NCI-H2227 (cell line): ENCODE results near the gene HMGCL.
"Not testable (repeated sequence)": the region's sequence is repeated elsewhere in the genome, so short reads cannot be mapped to it uniquely, and the experiment has no call there.

Source experiments
- DNase-seq: peaks from one replicate; lab custom pipeline; 2025; ENCODE audit not compliant: unreplicated experiment; lab: John Stamatoyannopoulos, UW

Gene HMGCL

GRCh38 chr1:23827717-23828116 is 2.5 kb upstream of the HMGCL start:
- DNase-seq, result no peak

DNA sequence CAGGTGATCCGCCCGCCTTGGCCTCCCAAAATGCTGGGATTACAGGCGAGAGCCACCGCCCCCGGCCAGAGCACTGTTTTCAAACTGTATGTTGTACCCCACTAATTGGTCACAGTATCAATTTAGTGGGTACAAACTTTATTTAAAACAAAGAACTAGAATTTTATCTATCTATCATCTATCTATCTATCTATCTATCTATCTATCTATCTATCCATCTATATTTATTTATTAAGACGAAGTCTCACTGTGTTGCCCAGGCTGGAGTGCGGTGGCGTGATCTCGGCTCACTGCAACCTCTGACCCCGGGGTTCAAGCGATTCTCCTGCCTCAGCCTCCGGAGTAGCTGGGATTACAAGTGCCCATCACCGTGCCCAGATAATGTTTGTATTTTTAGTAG is 1.4 kb upstream of the HMGCL start:
- DNase-seq, result not testable (repeated sequence)

DNA sequence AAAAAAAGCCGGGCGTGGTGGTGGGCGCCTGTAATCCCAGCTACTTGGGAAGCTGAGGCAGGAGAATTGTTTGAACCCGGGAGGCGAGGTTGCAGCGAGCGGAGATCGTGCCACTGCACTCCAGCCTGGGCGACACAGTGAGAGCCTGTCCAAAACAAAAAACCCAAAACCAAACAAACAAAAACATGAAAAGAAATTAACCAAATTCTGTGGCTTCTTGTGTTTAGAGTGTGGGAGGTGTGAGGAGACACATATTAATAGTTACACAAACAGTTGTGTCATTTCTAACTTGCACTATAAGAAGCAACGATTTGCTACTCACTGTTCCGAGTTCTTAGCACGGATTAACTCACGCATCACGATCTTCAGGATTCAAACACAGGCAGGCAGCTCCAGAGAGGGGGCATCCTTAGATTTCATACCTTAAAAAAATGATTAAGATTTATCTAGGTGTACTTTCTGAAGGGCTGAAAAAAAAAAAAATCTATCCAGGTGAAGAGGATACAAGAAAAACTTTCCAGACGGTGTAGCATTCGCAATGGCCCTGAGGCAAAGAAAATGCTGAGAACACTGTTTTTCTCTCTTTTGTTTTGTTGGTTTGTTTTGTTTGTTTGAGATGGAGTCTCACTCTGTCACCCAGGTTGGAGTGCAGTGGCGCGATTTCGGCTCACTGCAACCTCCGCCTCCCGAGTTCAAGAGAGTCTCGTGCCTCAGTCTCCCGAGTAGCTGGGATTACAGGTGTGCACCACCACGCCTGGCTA is 713 bp upstream of the HMGCL start:
- DNase-seq, result no peak

DNA sequence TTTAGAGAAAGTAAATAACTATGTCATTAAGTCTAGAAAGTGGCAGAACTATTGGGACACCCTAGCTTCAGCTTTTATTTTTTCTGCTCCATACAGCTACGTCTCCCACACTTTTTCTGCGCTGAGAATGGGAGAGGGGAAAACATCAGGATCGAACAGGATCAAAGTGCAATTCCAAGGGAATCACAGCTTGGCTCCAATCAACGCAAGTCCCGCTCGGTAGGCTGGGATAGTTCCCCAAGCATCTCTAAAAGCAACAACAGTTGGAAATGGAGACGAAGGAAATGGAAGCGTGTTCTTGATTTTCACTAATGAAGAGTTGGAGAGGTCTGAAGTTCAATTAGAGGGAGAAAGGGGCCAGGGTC is 536 bp downstream of the HMGCL start:
- no peak for DNase-seq

DNA sequence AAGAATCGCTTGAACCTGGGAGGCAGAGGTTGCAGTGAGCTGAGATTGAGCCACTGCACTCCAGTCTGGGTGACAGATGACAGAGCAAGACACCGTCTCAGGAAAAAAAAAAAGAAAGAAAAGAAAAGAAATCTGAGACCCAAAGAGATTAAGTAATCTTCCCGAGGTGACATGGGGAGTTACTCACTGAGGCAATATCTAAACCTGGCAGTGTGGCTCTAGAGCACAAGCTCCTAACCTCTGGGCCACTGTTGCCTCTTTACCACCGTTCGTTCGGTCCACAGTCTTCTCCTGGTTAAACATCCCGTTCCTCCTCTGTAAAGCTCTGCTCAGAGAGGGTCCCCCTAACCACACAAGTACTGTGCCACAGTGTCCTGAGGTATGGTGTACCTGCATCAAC is 1.5 kb downstream of the HMGCL start:
- DNase-seq, result no peak

GRCh38 chr1:23817633-23818032 is 7.6 kb downstream of the HMGCL start:
- DNase-seq, result no peak

DNA sequence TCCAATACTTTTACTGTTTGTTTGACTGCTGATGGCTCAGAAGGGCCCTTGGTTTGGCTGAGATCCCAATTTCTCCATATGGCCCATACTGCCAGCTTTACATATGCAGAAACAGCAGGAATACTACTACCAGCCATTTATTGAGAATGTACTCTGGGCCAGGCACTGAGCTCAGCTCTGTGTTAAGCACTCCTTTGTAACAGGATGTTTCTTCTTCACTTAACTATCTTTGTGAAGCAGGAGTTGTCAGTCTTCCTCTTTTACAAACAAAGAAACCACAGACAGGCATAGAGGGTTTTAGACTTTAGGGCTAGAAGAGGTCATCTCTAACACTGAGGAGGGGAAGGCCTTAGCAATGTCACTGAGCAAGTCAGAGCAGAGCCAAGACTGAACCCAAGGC is 8.3 kb downstream of the HMGCL start:
- no peak for DNase-seq

DNA sequence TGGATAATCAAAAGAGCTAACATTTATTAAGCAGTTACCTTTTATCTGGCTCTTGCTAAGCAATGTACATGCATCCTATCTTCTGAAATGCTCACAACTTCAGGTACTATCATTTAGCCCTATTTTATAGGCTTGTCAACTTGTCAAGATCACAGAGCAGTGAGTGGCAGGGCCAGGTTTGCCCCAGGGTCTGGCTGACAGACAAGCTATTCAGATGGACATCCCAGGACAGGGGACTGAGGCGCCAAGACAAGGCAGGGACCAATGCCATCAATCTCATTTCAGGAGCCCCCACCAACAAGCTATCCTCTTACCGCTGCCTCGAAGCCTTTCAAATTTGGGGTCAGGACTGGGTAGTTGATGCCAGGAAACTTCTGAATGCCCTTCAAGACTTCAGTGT is 8.9 kb downstream of the HMGCL start:
- no peak for DNase-seq

DNA sequence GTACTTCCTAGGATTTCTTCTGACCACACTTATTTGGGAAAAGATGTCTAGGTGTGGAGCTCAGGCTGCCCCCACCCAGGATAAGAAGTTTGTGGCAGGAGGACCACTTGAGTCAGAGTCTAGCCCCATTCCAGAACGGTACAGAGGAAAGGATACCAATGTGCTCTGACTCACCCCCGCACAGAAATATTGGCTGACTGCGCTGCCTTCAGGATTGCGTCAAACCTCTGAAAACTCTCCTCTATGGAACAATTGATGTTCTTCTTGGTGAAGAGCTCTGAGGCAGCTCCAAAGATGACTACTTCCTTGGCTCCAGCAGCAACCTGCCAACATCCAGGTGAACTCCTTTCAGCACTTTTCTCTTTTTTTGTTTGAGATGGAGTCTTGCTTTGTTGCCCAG is 11.2 kb downstream of the HMGCL start:
- DNase-seq, result no peak

- DNase-seq, result peak; percentile 52
Observed at GRCh38 chr1:23810818-23811540, 14.2 kb downstream of the HMGCL start.

DNA sequence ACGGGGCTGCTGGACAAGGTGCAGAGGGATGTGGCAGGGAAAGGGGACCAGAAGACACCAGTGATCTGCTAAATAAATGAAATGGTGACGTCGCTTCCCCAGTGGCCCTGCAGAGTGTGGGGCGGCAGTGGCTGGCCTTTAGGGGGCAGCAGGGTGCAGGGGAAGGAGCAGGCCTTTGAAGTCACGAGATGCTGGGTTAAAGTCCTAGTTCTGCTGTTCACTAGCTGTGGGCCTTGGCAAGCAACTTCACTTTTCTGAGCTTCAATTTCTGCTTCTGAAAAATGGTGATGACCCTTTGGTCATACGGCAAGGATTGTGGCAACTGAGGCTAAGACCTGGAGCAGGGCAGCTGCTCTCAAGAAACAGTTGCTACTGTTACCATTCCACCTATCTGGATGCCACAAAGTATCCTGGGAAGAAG is 15.5 kb downstream of the HMGCL start:
- DNase-seq, result peak; percentile 72

- DNase-seq, result no peak
Observed at GRCh38 chr1:23807453-23807852, 17.8 kb downstream of the HMGCL start.

DNA sequence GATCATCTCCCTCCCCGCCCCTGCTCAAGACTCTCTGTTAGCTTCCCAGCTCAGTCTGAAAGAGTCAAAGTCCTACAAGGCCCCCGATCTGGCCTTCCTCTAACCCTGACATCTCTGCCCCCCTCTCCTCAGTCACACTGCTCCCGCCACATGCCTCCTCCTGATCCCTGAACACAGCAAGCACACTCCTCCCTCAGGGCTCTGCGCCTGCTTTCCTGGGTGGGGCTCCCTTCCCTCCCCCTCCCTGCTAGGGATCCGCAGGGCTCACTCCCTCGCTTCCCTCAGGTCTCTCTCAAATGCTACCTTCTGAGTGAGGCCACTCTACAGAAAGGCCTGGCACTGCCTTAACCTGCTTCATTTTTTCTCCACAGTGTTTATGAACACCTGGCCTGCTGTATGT is 18.9 kb downstream of the HMGCL start:
- no peak for DNase-seq

DNA sequence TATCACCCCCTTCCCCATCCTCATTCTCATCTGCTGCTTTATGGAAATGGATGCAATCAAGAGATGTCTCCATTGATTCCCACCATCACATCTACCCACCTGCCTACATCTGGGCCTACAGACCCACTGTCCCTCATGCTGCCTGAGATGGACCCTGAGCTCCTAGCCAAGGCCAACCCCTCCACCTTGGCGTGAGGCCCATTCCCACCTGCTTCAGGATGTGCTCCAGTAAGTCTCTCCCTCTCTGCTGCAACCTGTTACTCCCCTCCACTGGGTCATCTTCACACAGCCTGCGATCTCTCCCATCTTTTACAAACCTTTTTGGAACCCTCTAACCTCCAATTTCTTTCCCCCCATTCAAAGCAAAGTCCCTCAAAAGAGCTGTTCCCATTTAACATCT is 20.2 kb downstream of the HMGCL start:
- no peak for DNase-seq

GRCh38 chr1:23804183-23804835 is 20.9 kb downstream of the HMGCL start:
- DNase-seq, result no peak

DNA sequence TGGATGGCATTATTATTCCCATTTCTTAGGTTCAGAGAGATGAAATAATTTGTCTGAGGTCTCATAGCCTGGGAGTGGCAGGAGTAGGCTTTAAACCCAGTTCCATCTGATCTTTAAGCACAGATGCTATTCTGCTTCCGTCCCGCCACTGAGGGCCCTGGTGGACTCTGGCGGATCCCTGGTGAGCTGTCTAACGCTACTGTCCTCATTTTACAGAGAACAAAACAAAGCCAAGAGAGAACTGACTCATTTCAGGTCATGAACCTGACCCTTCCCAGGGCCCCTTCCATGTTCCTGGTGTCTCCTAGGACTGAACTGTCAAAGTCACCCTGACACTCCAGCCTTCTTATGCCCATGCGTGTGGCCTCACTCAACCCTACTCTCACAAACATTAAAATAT is 21.6 kb downstream of the HMGCL start:
- no peak for DNase-seq

GRCh38 chr1:23802809-23803342 is 22.4 kb downstream of the HMGCL start:
- DNase-seq, result not testable (repeated sequence)

- peak; percentile 28 for DNase-seq
Observed at GRCh38 chr1:23801876-23802275, 23.4 kb downstream of the HMGCL start.

DNA sequence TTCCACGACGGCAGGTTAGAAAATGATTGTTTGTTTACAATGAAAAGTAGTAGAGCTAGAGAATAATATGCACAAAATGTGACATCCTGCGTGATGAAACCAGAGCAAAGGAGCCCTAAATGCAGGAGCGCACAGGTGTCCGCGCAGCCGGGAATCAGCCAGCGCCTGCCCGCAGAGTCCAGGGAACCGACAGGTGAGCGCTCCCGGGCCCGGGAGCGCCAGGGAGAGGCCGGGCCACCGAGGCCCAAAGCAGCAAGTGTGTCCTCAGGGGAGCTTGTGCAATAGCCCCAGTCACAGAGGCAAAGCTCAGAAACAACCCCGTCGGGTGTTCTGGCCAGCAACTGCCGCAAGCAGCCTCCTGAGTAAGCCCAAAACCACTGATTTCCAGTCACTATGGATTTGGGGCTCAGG is 23.9 kb downstream of the HMGCL start:
- DNase-seq, result peak; percentile 57

GRCh38 chr1:23800400-23801337 is 24.6 kb downstream of the HMGCL start, which contains the start of gene GALE:
GALE (minus strand) TSS chr1:23800754; CDS start chr1:23799007, 1,747 bp downstream.
- DNase-seq, result peak; percentile 96
